A549 treated with Mapracorat at 1 μM for 4 hours (cell line): Measurements from ENCODE around the gene GOLGA8H. TPM values are rescaled to one million over a fixed set of nuclear protein-coding genes. Genes with fewer than 3 reads are reported as not detected.

Source experiments
- total RNA-seq: library from RNA; stranded (reverse); fragments of 200-300 nt; extraction: Qiagen RNA extraction; gene quantifications from 5 replicates; pipeline ENCODE4 v1.2.3, GENCODE V29; 2022

GOLGA8H gene, protein sequence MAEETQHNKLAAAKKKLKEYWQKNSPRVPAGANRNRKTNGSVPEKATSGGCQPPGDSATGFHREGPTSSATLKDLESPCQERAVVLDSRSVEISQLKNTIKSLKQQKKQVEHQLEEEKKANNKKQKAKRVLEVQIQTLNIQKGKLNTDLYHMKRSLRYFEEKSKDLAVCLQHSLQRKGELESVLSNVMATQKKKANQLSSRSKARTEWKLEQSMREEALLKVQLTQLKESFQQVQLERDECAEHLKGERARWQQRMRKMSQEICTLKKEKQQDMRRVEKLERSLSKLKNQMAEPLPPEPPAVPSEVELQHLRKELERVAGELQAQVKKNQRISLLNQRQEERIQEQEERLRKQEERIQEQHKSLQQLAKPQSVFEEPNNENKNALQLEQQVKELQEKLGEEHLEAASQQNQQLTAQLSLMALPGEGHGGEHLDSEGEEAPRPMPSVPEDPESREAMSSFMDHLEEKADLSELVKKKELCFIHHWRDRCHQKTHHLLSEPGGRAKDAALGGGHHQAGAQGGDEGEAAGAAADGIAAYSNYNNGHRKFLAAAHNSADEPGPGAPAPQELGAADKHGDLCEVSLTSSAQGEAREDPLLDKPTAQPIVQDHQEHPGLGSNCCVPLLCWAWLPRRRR
- 1.9 to 3.7 TPM (median 2.6 TPM) in 5 replicates for total RNA-seq

DNA sequence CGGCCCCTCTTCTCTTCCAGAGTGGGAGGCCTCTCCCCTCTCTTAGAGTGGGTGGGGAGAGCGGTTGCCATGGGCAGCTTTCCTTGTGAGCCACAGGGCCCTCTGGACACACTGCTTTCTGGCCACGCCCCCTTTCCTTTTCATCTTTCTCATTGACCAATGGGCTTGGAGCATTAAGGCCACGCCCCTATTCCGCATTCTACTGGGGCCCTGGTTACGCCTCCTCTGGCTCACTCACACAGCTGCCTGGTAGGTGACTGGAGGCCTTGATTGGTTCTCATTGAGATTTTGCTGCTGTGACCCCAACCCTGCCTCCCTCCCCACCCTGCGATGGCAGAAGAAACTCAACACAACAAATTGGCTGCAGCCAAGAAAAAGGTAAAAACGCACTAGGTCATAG lies at the start of gene GOLGA8H:
Gene GOLGA8H (plus strand): TSS at position 233 of the 400 bp plus-strand sequence. CDS start 98 bp downstream, at position 331.

DNA sequence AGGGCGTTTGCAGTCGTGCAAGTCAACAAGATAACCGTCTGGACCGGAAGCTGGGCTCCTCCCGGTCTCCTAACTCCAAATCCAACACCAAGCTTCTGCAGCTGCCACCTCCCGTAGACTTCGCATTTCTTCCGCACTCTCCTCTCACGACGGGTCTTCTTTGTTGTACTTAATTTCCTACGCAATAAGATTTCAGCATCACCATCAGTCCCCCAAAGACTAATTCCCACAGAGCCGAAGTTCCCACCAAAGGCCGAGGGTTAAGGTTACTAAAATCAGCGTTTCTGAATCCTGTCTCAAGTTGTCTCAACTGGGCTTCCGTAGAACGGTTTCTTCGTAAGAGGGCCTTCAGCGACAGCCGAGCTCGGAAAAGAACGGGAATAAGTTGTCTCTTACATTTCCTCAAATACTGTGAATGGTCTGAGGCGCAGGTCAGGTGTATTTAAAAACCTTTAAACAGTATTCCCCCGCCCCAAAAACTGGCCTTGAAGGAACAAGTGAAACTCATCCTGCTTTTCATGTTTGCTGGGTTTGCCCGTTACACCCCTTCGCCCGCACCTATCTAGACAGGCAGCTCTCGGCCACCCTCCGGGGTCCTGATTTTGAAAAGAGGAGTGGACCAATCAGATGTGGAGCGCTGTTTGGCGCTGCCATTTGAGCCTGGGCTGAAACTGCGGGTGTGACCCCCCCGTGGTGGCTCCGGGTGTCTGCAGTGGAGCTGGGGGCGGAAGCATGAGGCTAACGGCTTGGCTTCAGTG lies 21.8 kb downstream of the GOLGA8H start, which contains the start of gene ARHGAP11B:
Gene ARHGAP11B (plus strand): TSS at position 693 of the 758 bp plus-strand sequence.

Other genes with a start within 250 kb of the GOLGA8H start
- gene CHRFAM7A, start 210.5 kb upstream of the GOLGA8H start, total RNA-seq = 4.6 to 8.9 TPM (median 7.4 TPM) in 5 replicates
- 0.17 to 0.26 TPM (median 0.22 TPM) in 4 of 5 replicates, not detected in the other for gene GOLGA8R, start 189.8 kb upstream of the GOLGA8H start, total RNA-seq
- gene GOLGA8Q, start 52.0 kb upstream of the GOLGA8H start, total RNA-seq = 0.17 to 0.22 TPM in 2 of 5 replicates, not detected in the others